Trophoblast cell (in vitro differentiated cells and primary cell): Measurements from ENCODE around the gene USP7.
A peak's percentile ranks its signal among the peaks of the same experiment; 100 is the strongest.

Experiments used
- DNase-seq, 2 donors: peaks; one replicate each; pipeline ENCODE4 v3.0.0-alpha.2; 2016
- H2AFZ ChIP-seq: 2 replicates; pipeline ENCODE4 v1.6.1; 2013; ENCODE audit warnings: low read length, moderate library complexity, mild to moderate bottlenecking; ENCODE audit not compliant: insufficient read depth, poor library complexity
- H2AK5ac ChIP-seq: 2 replicates; pipeline ENCODE4 v1.6.1; 2013; ENCODE audit warnings: mild to moderate bottlenecking, low read length
- H2BK120ac ChIP-seq: 2 replicates; pipeline ENCODE4 v1.6.1; 2013; ENCODE audit warnings: low read length, mild to moderate bottlenecking, moderate library complexity; ENCODE audit not compliant: insufficient read depth, poor library complexity
- H2BK12ac ChIP-seq: 2 replicates; pipeline ENCODE4 v1.6.1; 2013; ENCODE audit warnings: mild to moderate bottlenecking, low read length, moderate library complexity
- H2BK5ac ChIP-seq: 2 replicates; pipeline ENCODE4 v1.6.1; 2013; ENCODE audit warnings: low read length, low read depth, moderate library complexity, mild to moderate bottlenecking; ENCODE audit not compliant: poor library complexity
- H3K14ac ChIP-seq: 2 replicates; pipeline ENCODE4 v1.6.1; 2013; ENCODE audit warnings: mild to moderate bottlenecking, low read length
- H3K18ac ChIP-seq: 2 replicates; pipeline ENCODE4 v1.6.1; 2013; ENCODE audit warnings: mild to moderate bottlenecking, low read length
- H3K23ac ChIP-seq: 2 replicates; pipeline ENCODE4 v1.6.1; 2013; ENCODE audit warnings: low read length
- H3K27ac ChIP-seq: 2 replicates; pipeline ENCODE4 v1.5.1; 2013; ENCODE audit warnings: low read depth, mild to moderate bottlenecking, inconsistent platforms, low read length, moderate library complexity
- H3K27me3 ChIP-seq: 2 replicates; pipeline ENCODE4 v1.6.1; 2013; ENCODE audit warnings: inconsistent platforms, mild to moderate bottlenecking, low read length, moderate library complexity; ENCODE audit not compliant: insufficient read depth
- H3K36me3 ChIP-seq, 2 experiments: 1 replicate in 1 of 2; 2 replicates in 1 of 2; pipeline ENCODE4 v1.6.1; 2013; ENCODE audit warnings: low read length in 2 of 2, mild to moderate bottlenecking in 2 of 2, moderate library complexity in 1 of 2; ENCODE audit not compliant: insufficient read depth in 2 of 2, control insufficient read depth in 1 of 2
- H3K4ac ChIP-seq: 2 replicates; pipeline ENCODE4 v1.6.1; 2013; ENCODE audit warnings: low read depth, mild to moderate bottlenecking, low read length, moderate library complexity
- H3K4me1 ChIP-seq, 2 experiments: 1 replicate in 1 of 2; 2 replicates in 1 of 2; pipeline ENCODE4 v1.6.1; 2013; ENCODE audit warnings: low read length in 2 of 2, mild to moderate bottlenecking in 2 of 2, moderate library complexity in 1 of 2; ENCODE audit not compliant: insufficient read depth in 2 of 2, control insufficient read depth in 1 of 2
- H3K4me2 ChIP-seq: 2 replicates; pipeline ENCODE4 v1.6.1; 2013; ENCODE audit warnings: inconsistent platforms, mild to moderate bottlenecking, low read length, moderate library complexity
- H3K4me3 ChIP-seq: 2 replicates; pipeline ENCODE4 v1.5.1; 2013; ENCODE audit warnings: mild to moderate bottlenecking, low read depth, low read length, inconsistent platforms
- H3K79me1 ChIP-seq: one replicate; pipeline ENCODE4 v1.6.1; 2013; ENCODE audit warnings: low read length
- H3K79me2 ChIP-seq: 2 replicates; pipeline ENCODE4 v1.6.1; 2013; ENCODE audit warnings: low read length, mild to moderate bottlenecking; ENCODE audit not compliant: control insufficient read depth, insufficient read depth, poor library complexity
- H3K9ac ChIP-seq: 2 replicates; pipeline ENCODE4 v1.6.1; 2013; ENCODE audit warnings: mild to moderate bottlenecking, low read length
- H3K9me3 ChIP-seq: 2 replicates; pipeline ENCODE4 v1.6.1; 2013; ENCODE audit warnings: low read depth, mild to moderate bottlenecking, control low read depth, inconsistent platforms, low read length; ENCODE audit not compliant: insufficient read depth
- H4K12ac ChIP-seq: 2 replicates; pipeline ENCODE4 v1.6.1; 2013; ENCODE audit warnings: low read depth, mild to moderate bottlenecking, low read length, moderate library complexity
- H4K8ac ChIP-seq: 2 replicates; pipeline ENCODE4 v1.6.1; 2013; ENCODE audit warnings: low read depth, mild to moderate bottlenecking, low read length, moderate library complexity
- H4K91ac ChIP-seq: one replicate; pipeline ENCODE4 v1.6.1; 2013; ENCODE audit warnings: low read depth, mild to moderate bottlenecking, low read length, moderate library complexity
- WGBS: extraction: QIAGEN DNeasy Blood & Tissue Kit; methylation state at CpG from one replicate; pipeline ENCODE4 v1.1.7; 2013; ENCODE audit warnings: missing lambda C conversion rate; ENCODE audit not compliant: insufficient read length, insufficient coverage; ENCODE audit errors: extremely low coverage; 5-methylcytosine and 5-hydroxymethylcytosine counted together

Gene USP7

GRCh38 chr16:8952281-8952751 lies 11.4 kb downstream of the USP7 start:
- Histone ChIP-seq H3K27me3 (no peaks in the 10 kb centered on the region), H4K8ac (no peak overlapping the region), H2AFZ (no peak overlapping the region), H3K23ac (no peak overlapping the region), H4K91ac (no peak overlapping the region), H3K4me1 (peaks cover 16 to 22% of the 10 kb centered on the region in 2 experiments), H3K18ac (no peak overlapping the region), H3K36me3 (no peaks in the 10 kb centered on the region), H3K79me1 (no peaks in the 10 kb centered on the region), H3K4ac (peak overlapping the region; percentile 25), H3K14ac (no peak overlapping the region), H3K79me2 (peaks cover 44% of the 10 kb centered on the region), H4K12ac (no peak overlapping the region), H3K4me2 (no peak overlapping the region), H2BK120ac (no peak overlapping the region), H2BK5ac (no peak overlapping the region), H3K9ac (no peak overlapping the region), H3K4me3 (no peak overlapping the region), H2BK12ac (no peak overlapping the region), H3K9me3 (no peaks in the 10 kb centered on the region), H3K27ac (no peak overlapping the region), H2AK5ac (no peak overlapping the region)
- WGBS = no CpG with 5 or more reads among the region's 7 CpGs
- DNase-seq = no peak

- no peak for DNase-seq
- Histone ChIP-seq H4K8ac (no peak overlapping the region), H2AFZ (no peak overlapping the region), H2BK120ac (no peak overlapping the region), H2AK5ac (no peak overlapping the region), H4K12ac (no peak overlapping the region), H2BK12ac (no peak overlapping the region), H3K4me3 (no peak overlapping the region), H3K27me3 (no peaks in the 10 kb centered on the region), H3K4ac (peak overlapping the region; percentile 25), H2BK5ac (no peak overlapping the region), H3K9me3 (no peaks in the 10 kb centered on the region), H3K18ac (no peak overlapping the region), H3K9ac (no peak overlapping the region), H3K79me1 (no peaks in the 10 kb centered on the region), H3K4me1 (peaks cover 16 to 20% of the 10 kb centered on the region in 2 experiments), H3K79me2 (peaks cover 43% of the 10 kb centered on the region), H4K91ac (no peak overlapping the region), H3K4me2 (no peak overlapping the region), H3K36me3 (no peaks in the 10 kb centered on the region), H3K14ac (no peak overlapping the region), H3K27ac (no peak overlapping the region), H3K23ac (no peak overlapping the region)
- no CpG with 5 or more reads among the region's 14 CpGs for WGBS
Observed at GRCh38 chr16:8951447-8952280, 12.0 kb downstream of the USP7 start.

GRCh38 chr16:8950580-8951077 lies 13.1 kb downstream of the USP7 start:
- peak overlapping the region; percentile 8 for H2AFZ ChIP-seq
- no peak overlapping the region for H2BK120ac ChIP-seq
- no CpG with 5 or more reads among the region's 11 CpGs for WGBS
- no peak overlapping the region for H2BK12ac ChIP-seq
- peaks cover 14 to 20% of the 10 kb centered on the region in 2 experiments for H3K4me1 ChIP-seq
- no peak overlapping the region for H3K27ac ChIP-seq
- peaks cover 41% of the 10 kb centered on the region for H3K79me2 ChIP-seq
- H3K4me2 ChIP-seq = no peak overlapping the region
- no peak overlapping the region for H4K8ac ChIP-seq
- no peaks in the 10 kb centered on the region for H3K79me1 ChIP-seq
- H3K18ac ChIP-seq = peak overlapping the region; percentile 67
- no peak overlapping the region for H3K23ac ChIP-seq
- peak; percentile 42 to 77 for DNase-seq
- no peak overlapping the region for H3K4me3 ChIP-seq
- no peak overlapping the region for H3K14ac ChIP-seq
- H3K36me3 ChIP-seq = no peaks in the 10 kb centered on the region
- H2AK5ac ChIP-seq = no peak overlapping the region
- no peaks in the 10 kb centered on the region for H3K27me3 ChIP-seq
- no peak overlapping the region for H3K4ac ChIP-seq
- no peak overlapping the region for H4K91ac ChIP-seq
- H2BK5ac ChIP-seq = no peak overlapping the region
- no peaks in the 10 kb centered on the region for H3K9me3 ChIP-seq
- H3K9ac ChIP-seq = no peak overlapping the region
- H4K12ac ChIP-seq = no peak overlapping the region

GRCh38 chr16:8949536-8950418 lies 13.9 kb downstream of the USP7 start:
- no peaks in the 10 kb centered on the region for H3K36me3 ChIP-seq
- H4K91ac ChIP-seq = no peak overlapping the region
- no peak overlapping the region for H2AFZ ChIP-seq
- peak; percentile 95 to 97 for DNase-seq
- no peak overlapping the region for H3K23ac ChIP-seq
- peaks cover 14 to 20% of the 10 kb centered on the region in 2 experiments for H3K4me1 ChIP-seq
- H3K27me3 ChIP-seq = no peaks in the 10 kb centered on the region
- H4K8ac ChIP-seq = no peak overlapping the region
- no peak overlapping the region for H3K18ac ChIP-seq
- no peak overlapping the region for H2BK5ac ChIP-seq
- H3K9me3 ChIP-seq = no peaks in the 10 kb centered on the region
- H3K79me1 ChIP-seq = no peaks in the 10 kb centered on the region
- H2AK5ac ChIP-seq = no peak overlapping the region
- no peak overlapping the region for H2BK12ac ChIP-seq
- peaks cover 40% of the 10 kb centered on the region for H3K79me2 ChIP-seq
- H3K4me2 ChIP-seq = no peak overlapping the region
- no peak overlapping the region for H3K4me3 ChIP-seq
- H3K27ac ChIP-seq = no peak overlapping the region
- no peak overlapping the region for H3K14ac ChIP-seq
- no CpG with 5 or more reads among the region's 6 CpGs for WGBS
- H3K9ac ChIP-seq = no peak overlapping the region
- H4K12ac ChIP-seq = no peak overlapping the region
- H2BK120ac ChIP-seq = no peak overlapping the region
- peak overlapping the region; percentile 53 for H3K4ac ChIP-seq
